Measurements from ENCODE around the gene SLCO3A1.

- TF ChIP-seq ELF4 (CRISPR knock-in tag; IDR thresholded peaks at IDR 0.05; ENCODE audit: low read depth) (no peak), NR2C2 (CRISPR knock-in tag; IDR thresholded peaks at IDR 0.05) (no peak), ATF2 (CRISPR knock-in tag; IDR thresholded peaks at IDR 0.05; ENCODE audit: borderline replicate concordance, low read depth) (no peak), E2F4 (CRISPR knock-in tag; IDR thresholded peaks at IDR 0.05; ENCODE audit: borderline replicate concordance, low read depth) (no peak), MAX (CRISPR knock-in tag; IDR thresholded peaks at IDR 0.05) (no peak), CTCF (IDR thresholded peaks at IDR 0.05) (no peak), USF2 (CRISPR knock-in tag; IDR thresholded peaks at IDR 0.05) (no peak), ESRRA (CRISPR knock-in tag; IDR thresholded peaks at IDR 0.05; ENCODE audit: borderline replicate concordance) (no peak), TP53 (CRISPR knock-in tag; IDR thresholded peaks at IDR 0.05) (no peak), ZNF512 (CRISPR knock-in tag; IDR thresholded peaks at IDR 0.05; ENCODE audit: borderline replicate concordance) (no peak), FOXK1 (CRISPR knock-in tag; IDR thresholded peaks at IDR 0.05) (no peak), ATF1 (CRISPR knock-in tag; IDR thresholded peaks at IDR 0.05) (no peak), CBFB (CRISPR knock-in tag; IDR thresholded peaks at IDR 0.05; ENCODE audit: low read depth) (no peak)
Observed at GRCh38 chr15:92116330-92116729, 262.8 kb downstream of the SLCO3A1 start.
